ENCODE data around the gene CALN1. TPM values are rescaled to one million over a fixed set of nuclear protein-coding genes. Genes with fewer than 3 reads are reported as not detected.

Gene CALN1
- total and polyA plus RNA-seq, 7 donors, result 0.01 to 0.06 (median 0.02) TPM; not detected in 2

DNA sequence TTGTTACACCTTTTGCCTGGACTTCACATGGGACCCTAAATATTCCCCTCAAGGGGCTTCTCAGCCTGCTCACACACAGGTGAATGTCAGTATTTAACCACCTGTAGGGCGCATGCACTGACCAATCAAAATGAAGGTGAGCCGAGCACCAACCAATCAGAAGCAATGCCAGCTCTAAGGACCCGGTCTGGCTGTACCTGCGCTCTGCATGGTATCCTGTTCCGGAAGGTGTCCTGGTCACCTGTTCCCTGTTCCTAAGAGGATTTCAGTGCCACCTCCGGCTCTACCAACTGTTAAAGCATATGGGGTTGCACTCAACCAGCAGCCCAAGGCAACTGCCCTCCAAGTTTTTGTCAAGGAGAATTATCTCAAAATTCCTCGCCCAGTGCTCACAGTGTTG lies 18.4 kb upstream of the CALN1 start:
- TF ChIP-seq, protein P1, sequence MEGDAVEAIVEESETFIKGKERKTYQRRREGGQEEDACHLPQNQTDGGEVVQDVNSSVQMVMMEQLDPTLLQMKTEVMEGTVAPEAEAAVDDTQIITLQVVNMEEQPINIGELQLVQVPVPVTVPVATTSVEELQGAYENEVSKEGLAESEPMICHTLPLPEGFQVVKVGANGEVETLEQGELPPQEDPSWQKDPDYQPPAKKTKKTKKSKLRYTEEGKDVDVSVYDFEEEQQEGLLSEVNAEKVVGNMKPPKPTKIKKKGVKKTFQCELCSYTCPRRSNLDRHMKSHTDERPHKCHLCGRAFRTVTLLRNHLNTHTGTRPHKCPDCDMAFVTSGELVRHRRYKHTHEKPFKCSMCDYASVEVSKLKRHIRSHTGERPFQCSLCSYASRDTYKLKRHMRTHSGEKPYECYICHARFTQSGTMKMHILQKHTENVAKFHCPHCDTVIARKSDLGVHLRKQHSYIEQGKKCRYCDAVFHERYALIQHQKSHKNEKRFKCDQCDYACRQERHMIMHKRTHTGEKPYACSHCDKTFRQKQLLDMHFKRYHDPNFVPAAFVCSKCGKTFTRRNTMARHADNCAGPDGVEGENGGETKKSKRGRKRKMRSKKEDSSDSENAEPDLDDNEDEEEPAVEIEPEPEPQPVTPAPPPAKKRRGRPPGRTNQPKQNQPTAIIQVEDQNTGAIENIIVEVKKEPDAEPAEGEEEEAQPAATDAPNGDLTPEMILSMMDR (IDR thresholded peaks at IDR 0.05), result no peak

DNA sequence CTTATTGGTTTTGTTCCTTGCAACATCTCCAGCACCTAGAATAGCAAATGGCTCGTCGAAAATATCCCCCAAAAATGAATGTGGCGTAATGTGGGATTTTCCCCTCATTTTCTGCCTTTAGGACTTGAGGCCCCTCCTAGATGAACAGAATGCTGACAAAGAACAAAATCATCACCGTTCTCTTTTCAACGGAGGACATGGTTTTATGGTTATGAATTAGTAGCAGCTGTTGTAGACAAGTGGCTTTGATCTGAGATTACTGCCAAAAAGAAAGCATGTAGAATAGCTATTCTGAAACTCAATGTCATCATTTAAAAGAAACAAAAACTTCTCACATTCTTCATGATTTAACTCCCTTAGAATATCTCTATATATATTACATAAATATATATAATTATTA lies 17.2 kb upstream of the CALN1 start:
- Histone ChIP-seq H3K4me1 (no peaks in the 10 kb centered on the region), H3K9me3 (no peaks in the 10 kb centered on the region), H3K27me3 (ENCODE audit: insufficient read depth in 3 of 3, low read length in 2 of 3) (peaks cover 0 to 5% (median 0%) of the 10 kb centered on the region in 3 donors), H3K27ac (no peak overlapping the region), H3K36me3 (ENCODE audit: insufficient read depth in 1 of 2, low read depth in 1 of 2) (no peaks in the 10 kb centered on the region), H3K4me3 (no peak overlapping the region)
- no peak for DNase-seq
- intact Hi-C loops (cut with DNase I), result no loop called here
- ATAC-seq, result no peak
- WGBS, 3 donors, result 35 to 43% (median 37%) methylated on average over 5 of the region's 5 CpGs
- TF ChIP-seq, protein P1 (IDR thresholded peaks at IDR 0.05), result no peak

More for the DNA sequence above, 18.4 kb upstream of the CALN1 start:
- Histone ChIP-seq H3K27ac (no peak overlapping the region), H3K4me1 (no peaks in the 10 kb centered on the region), H3K27me3 (ENCODE audit: insufficient read depth in 3 of 3, low read length in 2 of 3) (peaks cover 0 to 5% (median 0%) of the 10 kb centered on the region in 3 donors), H3K4me3 (no peak overlapping the region), H3K36me3 (ENCODE audit: insufficient read depth in 1 of 2, low read depth in 1 of 2) (no peaks in the 10 kb centered on the region), H3K9me3 (no peaks in the 10 kb centered on the region)
- WGBS, 3 donors, result 37 to 48% (median 40%) methylated on average over 7 of the region's 7 CpGs
- DNase-seq (no peak), ATAC-seq (no peak)
- intact Hi-C loops (cut with DNase I), result no loop called here

DNA sequence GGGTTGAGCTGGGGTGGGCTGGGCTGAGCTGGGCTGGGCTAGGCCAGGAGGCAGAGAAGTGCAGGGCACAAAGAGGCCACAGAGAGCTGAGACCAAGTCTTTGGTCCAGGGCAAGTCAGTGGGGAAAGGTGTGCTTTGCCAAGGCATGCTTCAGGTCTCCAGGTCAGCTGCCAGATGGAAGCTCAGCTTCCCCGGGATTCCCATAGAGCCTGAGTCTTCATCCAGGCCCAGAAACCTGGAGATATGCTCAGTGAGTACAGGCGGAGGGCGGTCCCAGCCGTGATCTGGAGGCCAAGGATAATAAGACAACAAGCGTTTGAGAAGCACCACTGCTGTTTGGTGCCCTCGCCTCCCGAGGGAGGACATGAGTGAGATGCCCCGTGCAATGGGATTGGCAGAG lies 4.7 kb upstream of the CALN1 start:
- ATAC-seq (no peak), DNase-seq (no peak)
- Histone ChIP-seq H3K27ac (no peak overlapping the region), H3K9me3 (no peaks in the 10 kb centered on the region), H3K4me1 (no peaks in the 10 kb centered on the region), H3K4me3 (no peak overlapping the region), H3K27me3 (ENCODE audit: insufficient read depth in 3 of 3, low read length in 2 of 3) (no peaks in the 10 kb centered on the region), H3K36me3 (ENCODE audit: insufficient read depth in 1 of 2, low read depth in 1 of 2) (no peaks in the 10 kb centered on the region)
- TF ChIP-seq, protein P1 (IDR thresholded peaks at IDR 0.05), result no peak
- intact Hi-C loops (cut with DNase I), result no loop called here
- 59 to 70% (median 68%) methylated on average over 8 of the region's 8 CpGs for WGBS, 3 donors

DNA sequence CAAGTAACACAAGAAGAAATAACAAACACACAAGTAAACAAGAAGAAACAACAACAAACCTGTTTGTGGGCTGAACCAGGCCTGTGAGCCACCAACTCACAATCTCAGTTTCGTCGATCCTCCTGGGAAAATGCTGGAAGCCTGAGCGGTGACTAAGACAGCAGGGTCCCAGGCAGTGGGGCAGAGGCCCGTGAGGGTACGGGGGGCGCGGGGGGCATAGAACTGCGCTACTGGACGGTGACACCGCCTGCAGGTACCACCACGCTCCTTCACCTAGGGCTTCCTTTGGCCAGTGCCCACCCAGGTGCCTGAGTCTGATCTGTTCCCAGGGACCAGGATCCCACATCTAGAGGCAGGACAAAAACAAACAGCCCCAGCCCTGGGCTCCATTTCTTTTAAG lies 3.4 kb upstream of the CALN1 start:
- Histone ChIP-seq H3K9me3 (no peaks in the 10 kb centered on the region), H3K36me3 (ENCODE audit: insufficient read depth in 1 of 2, low read depth in 1 of 2) (no peaks in the 10 kb centered on the region), H3K4me1 (no peaks in the 10 kb centered on the region), H3K4me3 (no peak overlapping the region), H3K27ac (no peak overlapping the region), H3K27me3 (ENCODE audit: insufficient read depth in 3 of 3, low read length in 2 of 3) (no peaks in the 10 kb centered on the region)
- DNase-seq (no peak), ATAC-seq (no peak)
- intact Hi-C loops (cut with DNase I), result no loop called here
- TF ChIP-seq, protein P1 (IDR thresholded peaks at IDR 0.05), result no peak
- 93 to 95% (median 94%) methylated on average over 11 of the region's 11 CpGs for WGBS, 3 donors

DNA sequence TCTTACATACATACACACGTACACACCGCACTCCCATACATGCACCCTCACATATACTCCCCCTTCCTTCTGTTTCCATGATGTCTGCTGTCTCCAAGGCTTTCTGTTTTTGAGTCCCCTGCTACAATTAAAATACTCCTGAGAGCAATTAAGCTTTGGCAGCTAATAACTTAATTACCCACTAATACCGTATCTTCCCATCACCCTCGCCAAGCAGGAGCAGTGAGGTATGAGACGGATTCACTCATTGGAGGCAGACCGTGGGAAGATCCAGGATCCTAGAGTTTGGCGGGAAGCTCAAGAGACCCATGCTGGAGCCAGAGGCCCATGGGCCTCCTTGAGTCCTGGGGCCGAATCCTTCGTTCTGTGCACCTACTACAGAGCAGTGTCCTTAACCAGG lies 1.7 kb upstream of the CALN1 start:
- intact Hi-C loops (cut with DNase I), result no loop called here
- Histone ChIP-seq H3K9me3 (no peaks in the 10 kb centered on the region), H3K27me3 (ENCODE audit: insufficient read depth in 3 of 3, low read length in 2 of 3) (no peaks in the 10 kb centered on the region), H3K27ac (no peak overlapping the region), H3K4me1 (no peaks in the 10 kb centered on the region), H3K36me3 (ENCODE audit: insufficient read depth in 1 of 2, low read depth in 1 of 2) (no peaks in the 10 kb centered on the region), H3K4me3 (no peak overlapping the region)
- ATAC-seq, result no peak
- 86 to 89% (median 87%) methylated on average over 9 of the region's 9 CpGs for WGBS, 3 donors
- TF ChIP-seq, protein P1 (IDR thresholded peaks at IDR 0.05), result no peak
- DNase-seq, result no peak

All from psoas muscle (tissue), 8 donors.